Chondrocyte (in vitro differentiated cells): Measurements from ENCODE around the gene SSR4. TPM values are rescaled to one million over a fixed set of nuclear protein-coding genes. Genes with fewer than 3 reads are reported as not detected.

Experiments used
- DNase-seq: peaks from one replicate; pipeline ENCODE4 v3.0.0; 2021; ENCODE audit warnings: mixed read lengths, low spot score
- H3K27ac Mint-ChIP-seq: one replicate; pipeline ENCODE4 v1.8.0; 2021; ENCODE audit warnings: mild to moderate bottlenecking, moderate library complexity, mixed read lengths; ENCODE audit not compliant: unreplicated experiment
- H3K27me3 Mint-ChIP-seq: 2 replicates; pipeline ENCODE4 v1.8.0; 2021; ENCODE audit warnings: low read depth, mixed read lengths
- H3K36me3 Mint-ChIP-seq: 2 replicates; pipeline ENCODE4 v1.8.0; 2021; ENCODE audit warnings: low read depth, mixed read lengths
- H3K4me1 Mint-ChIP-seq: 2 replicates; pipeline ENCODE4 v1.8.0; 2021; ENCODE audit warnings: low read depth, mild to moderate bottlenecking, mixed read lengths
- H3K4me3 Mint-ChIP-seq: one replicate; pipeline ENCODE4 v1.8.0; 2021; ENCODE audit warnings: mild to moderate bottlenecking, moderate library complexity, mixed read lengths; ENCODE audit not compliant: unreplicated experiment
- H3K9me3 Mint-ChIP-seq: 2 replicates; pipeline ENCODE4 v1.8.0; 2021; ENCODE audit warnings: low read depth, mixed read lengths
- CTCF ChIP-seq: fragments of 200-600 bp; sonication (generic); IDR thresholded peaks from 2 replicates; pipeline ENCODE4 v1.5.0; 2021; ENCODE audit warnings: antibody characterized with exemption, mild to moderate bottlenecking, moderate library complexity
- total RNA-seq: library from RNA; stranded (reverse); gene quantifications from 3 replicates; pipeline ENCODE4 v1.2.1, GENCODE V29; 2021

The SSR4 gene
- total RNA-seq, 1 donor from 2014 or later: 245 TPM

- no peaks in the 10 kb centered on the region for H3K27me3 Mint-ChIP-seq
- H3K36me3 Mint-ChIP-seq: no peaks in the 10 kb centered on the region
- peaks cover 17% of the 10 kb centered on the region for H3K4me1 Mint-ChIP-seq
- peaks cover 7% of the 10 kb centered on the region for H3K9me3 Mint-ChIP-seq
- no peak overlapping the region for H3K4me3 Mint-ChIP-seq
- no peak for TF ChIP-seq CTCF
- no peak overlapping the region for H3K27ac Mint-ChIP-seq
- no peak for DNase-seq
Measured at GRCh38 chrX:153797415-153798015, 3.0 kb downstream of the SSR4 start.

DNA sequence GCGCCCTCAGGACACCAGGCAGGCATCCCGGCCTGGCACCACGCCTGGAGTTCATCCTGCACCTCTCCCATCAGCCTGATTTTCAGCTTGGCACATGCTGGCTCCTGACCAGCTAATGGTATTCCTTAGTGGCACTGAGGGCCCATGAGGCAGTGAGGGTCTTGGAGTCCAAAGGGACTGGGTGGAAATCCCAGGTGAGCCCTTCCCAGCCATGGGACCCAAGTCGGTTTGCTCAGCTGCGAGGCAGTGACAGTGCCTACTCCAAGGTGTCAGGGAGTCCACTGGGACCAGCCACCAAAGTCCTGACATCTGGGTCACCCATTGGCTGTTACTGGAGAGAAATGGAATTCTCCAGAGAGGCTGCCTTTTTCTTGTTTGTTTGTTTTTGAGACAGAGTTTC is 4.9 kb downstream of the SSR4 start:
- Mint-ChIP-seq H3K36me3 (no peaks in the 10 kb centered on the region), H3K4me1 (peaks cover 10% of the 10 kb centered on the region), H3K9me3 (peaks cover 2% of the 10 kb centered on the region), H3K27me3 (no peaks in the 10 kb centered on the region), H3K27ac (no peak overlapping the region), H3K4me3 (no peak overlapping the region)
- no peak for DNase-seq
- no peak for TF ChIP-seq CTCF

DNA sequence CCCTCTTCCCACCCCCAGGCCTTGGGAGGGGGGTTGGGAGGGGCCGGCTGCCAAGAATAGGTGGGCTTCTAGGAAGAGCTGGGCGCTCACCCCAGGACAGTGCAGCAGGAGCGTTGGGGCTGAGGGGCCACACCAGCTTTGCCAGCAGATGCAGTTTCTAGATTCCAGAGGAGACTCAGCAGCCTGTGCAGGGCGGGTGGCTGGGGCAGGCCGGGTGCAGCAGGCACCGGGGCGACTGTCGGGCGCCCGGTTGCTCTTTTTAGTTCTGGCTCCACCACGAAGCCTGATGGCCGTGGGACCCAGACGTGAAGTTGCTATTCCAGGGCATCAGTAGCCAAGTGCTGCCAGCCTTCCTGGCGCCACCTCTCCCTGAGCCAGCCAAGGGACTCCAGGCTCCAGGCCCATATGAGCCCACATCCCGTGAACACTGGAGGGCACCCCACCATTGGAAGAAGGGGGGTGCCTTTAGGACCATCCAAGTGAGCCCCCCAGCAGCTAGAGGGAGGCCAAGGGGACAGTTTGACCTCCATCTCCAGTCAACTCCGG is 5.8 kb downstream of the SSR4 start:
- H3K4me3 Mint-ChIP-seq: no peak overlapping the region
- no peak for TF ChIP-seq CTCF
- peaks cover 2% of the 10 kb centered on the region for H3K9me3 Mint-ChIP-seq
- peaks cover 10% of the 10 kb centered on the region for H3K4me1 Mint-ChIP-seq
- no peak overlapping the region for H3K27ac Mint-ChIP-seq
- no peaks in the 10 kb centered on the region for H3K27me3 Mint-ChIP-seq
- no peak for DNase-seq
- no peaks in the 10 kb centered on the region for H3K36me3 Mint-ChIP-seq

DNA sequence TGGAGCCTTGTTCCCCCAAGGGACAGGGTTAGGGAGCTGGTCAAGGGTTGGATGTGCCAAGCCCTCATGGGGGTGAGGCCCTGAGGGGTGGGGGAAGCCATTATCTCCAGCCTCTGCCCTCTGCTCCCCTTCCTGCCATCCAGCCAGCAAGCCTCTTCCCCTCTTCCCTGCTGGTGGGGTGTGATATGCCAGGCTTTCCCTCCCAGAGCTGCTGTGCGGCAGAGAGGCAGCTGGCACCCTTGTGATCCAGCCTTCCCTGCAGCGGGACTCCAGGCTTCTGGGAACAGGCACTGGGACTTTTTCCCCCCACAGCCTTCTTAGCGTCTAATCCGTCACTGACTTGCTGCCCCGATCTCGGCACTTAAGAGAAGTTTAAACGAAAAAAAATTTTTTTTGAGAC is 6.3 kb downstream of the SSR4 start:
- Mint-ChIP-seq H3K36me3 (no peaks in the 10 kb centered on the region), H3K27ac (no peak overlapping the region), H3K9me3 (peaks cover 2% of the 10 kb centered on the region), H3K27me3 (no peaks in the 10 kb centered on the region), H3K4me3 (no peak overlapping the region), H3K4me1 (peaks cover 8% of the 10 kb centered on the region)
- no peak for TF ChIP-seq CTCF
- no peak for DNase-seq

DNA sequence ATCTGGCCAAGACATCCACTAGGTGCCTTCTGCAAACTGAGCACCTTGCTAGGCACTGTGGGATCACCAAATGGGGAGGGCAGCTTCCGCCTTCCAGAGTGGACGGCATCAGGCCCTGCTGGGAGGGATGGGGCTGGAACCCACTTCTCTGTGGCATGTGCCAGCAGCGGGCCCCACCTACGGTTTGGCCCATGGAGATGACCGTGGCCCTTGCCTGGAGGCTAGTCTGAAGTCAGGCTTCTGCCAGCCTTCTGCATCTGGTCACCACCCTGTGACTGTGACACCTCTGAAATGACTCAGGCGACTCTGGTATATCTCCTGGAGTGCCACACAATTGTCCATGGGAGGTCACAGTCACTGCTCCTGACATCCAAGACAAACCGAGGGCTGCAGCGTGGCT is 7.2 kb downstream of the SSR4 start:
- Mint-ChIP-seq H3K27me3 (no peaks in the 10 kb centered on the region), H3K4me1 (no peaks in the 10 kb centered on the region), H3K36me3 (no peaks in the 10 kb centered on the region), H3K9me3 (no peaks in the 10 kb centered on the region), H3K4me3 (no peak overlapping the region), H3K27ac (no peak overlapping the region)
- DNase-seq: no peak
- TF ChIP-seq CTCF: no peak
